GM19043 (cell line): ENCODE measurements around the gene PTPRC.
A peak's percentile ranks its signal among the peaks of the same experiment; 100 is the strongest.

Experiments
- ATAC-seq: cut with Tn5 transposase; IDR thresholded peaks from one replicate; pipeline ENCODE4 v1.9.1; 2021; ENCODE audit warnings: low read depth; ENCODE audit not compliant: unreplicated experiment

Gene PTPRC

DNA sequence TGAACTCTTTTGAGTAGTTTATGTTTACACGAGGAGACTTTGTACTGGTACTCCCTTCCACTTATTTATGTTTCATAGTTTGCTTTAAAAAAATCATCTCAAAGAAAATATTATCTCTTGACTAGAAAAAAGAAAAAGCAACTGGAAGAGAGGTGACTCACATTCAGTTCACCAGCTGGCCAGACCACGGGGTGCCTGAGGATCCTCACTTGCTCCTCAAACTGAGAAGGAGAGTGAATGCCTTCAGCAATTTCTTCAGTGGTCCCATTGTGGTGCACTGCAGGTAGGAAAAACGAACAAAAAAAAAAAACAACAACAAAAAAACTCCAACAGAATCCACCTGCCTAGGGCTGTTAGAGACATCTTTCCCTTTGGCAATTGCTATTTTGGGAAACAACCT lies 102.9 kb downstream of the PTPRC start:
- no peak for ATAC-seq

DNA sequence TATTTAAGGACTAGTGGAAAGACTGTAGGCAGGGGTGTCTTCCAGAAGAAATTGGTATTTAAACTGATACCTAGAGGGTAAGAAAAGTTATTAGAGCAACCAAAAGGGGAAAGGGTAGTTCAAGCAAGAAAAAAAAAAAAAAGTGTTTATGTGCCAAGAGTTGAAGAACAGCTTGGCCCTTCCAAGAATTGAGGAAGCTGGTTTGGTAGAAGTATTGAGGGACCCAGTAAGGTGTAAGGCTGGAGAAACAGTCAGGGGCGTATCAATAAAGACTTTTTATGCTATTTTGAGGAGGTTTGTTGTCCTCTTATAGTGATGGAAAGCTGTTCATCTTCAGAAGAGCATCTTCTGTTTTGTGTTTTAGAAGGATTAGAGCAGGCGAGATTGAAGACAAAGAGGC lies 108.3 kb downstream of the PTPRC start:
- ATAC-seq = no peak

DNA sequence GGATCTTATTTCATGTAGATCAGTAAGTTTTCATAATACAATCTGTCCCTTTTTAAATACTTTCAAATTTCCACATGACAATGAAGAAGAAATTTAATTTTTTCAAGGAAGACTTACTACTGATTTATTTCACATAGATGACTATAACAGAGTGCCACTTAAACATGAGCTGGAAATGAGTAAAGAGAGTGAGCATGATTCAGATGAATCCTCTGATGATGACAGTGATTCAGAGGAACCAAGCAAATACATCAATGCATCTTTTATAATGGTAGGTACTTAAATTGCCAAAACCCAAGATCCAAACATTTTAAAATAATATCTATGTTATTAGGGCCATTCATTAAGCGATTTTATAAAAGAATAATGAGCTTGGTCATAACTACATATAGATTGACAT lies 110.4 kb downstream of the PTPRC start:
- ATAC-seq = no peak

DNA sequence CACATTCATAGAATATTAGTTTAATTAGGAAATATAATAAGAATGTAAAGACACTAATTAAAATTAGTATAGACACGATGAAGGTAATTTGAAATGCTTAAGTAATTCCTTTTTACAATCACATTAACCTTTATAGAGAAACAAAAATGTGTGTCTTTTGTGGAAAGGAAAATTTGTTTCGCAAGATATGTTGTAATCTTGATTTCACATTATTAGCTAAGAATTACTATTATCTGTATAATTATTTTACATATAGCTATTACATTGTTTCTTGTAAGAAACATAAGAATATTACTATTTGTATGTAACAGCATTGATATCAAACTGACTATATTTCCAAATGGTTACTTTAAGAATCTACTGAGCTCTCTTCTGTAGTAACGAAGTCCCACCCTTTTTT lies 111.2 kb downstream of the PTPRC start:
- no peak for ATAC-seq

DNA sequence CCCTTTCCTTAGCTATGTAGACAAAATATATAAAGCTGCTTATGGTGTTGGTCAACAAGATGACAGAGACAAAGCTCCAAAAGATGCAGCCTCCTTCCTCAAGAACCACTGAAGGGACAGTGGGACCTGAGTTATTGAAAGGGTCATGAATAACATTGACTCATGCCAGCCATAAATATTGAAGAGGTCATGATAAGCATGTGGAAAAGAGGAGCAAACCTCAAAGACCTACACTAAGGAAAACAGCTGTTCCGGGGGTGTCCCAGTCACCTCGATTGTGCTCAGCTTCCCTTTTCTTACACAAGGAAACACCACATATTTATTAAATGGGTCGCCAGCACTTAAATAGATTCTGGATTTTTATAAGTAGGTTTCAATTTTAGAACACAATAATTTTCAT lies 112.9 kb downstream of the PTPRC start:
- no peak for ATAC-seq

DNA sequence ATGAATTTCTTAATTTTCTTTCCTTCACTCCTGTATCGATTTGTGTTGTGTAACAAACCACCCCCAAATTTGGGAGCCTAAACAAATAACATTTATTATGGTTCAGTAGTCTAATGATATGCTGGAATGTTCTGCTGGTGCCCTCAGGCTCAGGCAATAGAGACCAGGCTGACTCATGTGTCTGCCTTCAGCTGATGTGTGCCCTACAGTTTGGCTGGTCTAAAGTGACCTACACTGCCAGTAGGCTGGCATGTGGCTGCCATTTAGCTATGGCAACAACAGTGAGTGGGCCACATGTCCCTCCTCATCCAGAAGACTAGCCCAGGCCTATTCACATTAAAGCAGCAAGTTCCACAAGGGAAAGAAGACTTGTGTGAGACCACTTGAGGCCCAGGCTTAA lies 115.8 kb downstream of the PTPRC start:
- no peak for ATAC-seq

DNA sequence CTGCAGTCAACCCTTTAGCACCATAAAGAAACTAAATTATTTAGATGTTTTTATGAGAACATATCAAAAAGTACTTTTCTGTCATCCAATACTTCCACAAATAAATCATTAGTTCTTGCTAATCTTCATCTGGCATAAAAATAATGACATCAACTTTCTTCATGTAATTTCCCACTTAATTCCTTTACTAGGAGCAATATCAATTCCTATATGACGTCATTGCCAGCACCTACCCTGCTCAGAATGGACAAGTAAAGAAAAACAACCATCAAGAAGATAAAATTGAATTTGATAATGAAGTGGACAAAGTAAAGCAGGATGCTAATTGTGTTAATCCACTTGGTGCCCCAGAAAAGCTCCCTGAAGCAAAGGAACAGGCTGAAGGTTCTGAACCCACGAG lies 116.9 kb downstream of the PTPRC start:
- ATAC-seq = no peak

DNA sequence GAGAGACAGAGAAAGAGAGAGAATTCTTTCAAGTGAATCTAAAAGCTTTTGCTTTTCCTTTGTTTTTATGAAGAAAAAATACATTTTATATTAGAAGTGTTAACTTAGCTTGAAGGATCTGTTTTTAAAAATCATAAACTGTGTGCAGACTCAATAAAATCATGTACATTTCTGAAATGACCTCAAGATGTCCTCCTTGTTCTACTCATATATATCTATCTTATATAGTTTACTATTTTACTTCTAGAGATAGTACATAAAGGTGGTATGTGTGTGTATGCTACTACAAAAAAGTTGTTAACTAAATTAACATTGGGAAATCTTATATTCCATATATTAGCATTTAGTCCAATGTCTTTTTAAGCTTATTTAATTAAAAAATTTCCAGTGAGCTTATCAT lies 117.6 kb downstream of the PTPRC start:
- no peak for ATAC-seq

DNA sequence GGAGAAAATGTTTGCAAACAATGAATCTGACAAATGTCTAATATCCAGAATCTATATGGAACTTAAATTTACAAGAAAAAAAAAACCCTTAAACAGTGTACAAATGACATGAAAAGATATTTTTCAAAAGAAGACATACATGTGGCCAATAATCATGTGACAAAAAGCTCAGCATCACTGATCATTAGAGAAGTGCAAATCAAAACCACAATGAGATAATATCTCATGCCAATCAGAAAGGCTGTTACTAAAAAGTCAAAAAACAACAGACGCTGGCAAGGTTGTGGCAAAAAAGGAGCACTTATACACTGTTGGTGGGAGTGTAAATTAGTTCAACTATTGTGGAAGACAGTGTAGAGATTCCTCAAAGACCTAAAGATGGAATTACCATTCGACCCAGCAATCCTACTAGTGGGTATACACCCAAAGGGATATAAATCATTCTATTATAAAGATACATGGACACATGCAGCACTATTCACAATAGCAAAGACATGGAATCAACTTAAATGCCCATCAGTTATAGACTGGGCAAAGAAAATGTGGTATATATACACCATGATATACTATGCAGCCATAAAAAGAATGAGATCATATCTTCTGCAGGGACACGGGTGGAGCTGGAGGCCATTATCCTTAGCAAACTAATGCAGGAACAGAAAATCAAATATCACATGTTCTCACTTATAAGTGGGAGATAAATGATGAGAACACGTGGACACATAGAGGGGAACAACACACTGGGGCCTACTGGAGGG lies 123.2 kb downstream of the PTPRC start:
- no peak for ATAC-seq

DNA sequence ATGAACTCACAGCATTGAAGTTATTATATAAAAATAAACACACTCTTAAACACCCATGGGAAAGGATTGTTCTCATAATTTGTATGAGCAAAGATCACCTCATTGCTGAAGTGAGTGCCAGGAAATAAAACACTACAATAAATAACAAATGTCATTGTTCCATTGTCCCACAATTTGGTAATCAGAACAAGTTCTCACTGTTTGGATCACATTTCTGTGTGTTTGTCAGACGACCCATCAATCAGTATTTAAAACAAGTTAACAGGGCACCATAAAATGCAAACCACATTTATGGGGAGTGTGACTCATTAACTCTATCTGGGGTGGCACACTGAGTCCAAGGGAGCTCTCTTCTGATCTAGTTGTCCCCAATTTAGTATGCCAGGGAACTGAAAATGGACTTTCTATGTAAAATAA lies 124.5 kb downstream of the PTPRC start:
- no peak for ATAC-seq

DNA sequence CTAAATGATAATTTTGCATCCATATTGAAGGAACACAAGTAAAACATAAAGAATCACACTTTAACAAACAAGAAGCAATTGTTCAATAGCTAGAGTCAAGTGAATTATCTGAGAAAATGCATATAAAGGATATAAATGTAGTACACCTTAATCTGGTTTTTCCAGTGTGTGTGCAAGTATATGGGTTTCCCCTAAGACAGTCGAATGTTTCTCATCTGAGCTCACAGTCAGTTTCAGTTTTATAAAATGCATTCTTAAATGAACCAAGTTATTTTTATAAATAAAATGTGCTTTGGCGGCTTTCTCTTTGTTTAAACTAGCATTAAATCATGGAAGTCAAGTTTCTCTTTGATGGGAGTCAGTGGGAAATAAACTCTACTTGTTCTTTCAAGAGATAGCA lies 125.9 kb downstream of the PTPRC start:
- ATAC-seq = no peak

DNA sequence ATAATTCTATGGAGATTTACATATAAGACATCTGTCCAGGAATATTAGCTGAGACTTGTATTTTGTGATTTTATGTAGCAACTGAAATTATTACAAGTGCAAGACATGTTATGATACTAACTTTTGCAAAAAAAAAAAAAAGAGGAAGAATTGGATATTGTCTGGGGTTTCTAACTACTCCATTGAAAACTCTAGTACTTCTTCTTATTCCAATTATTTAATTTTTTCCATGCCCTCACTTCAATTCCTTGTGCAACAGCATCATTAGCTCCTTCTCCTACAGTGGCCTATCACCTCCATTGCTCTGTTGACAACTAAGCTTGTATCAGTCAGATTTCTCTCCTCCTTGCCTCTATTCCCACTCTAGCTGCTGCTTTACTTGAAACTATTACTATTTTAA lies 126.6 kb downstream of the PTPRC start:
- ATAC-seq = no peak

DNA sequence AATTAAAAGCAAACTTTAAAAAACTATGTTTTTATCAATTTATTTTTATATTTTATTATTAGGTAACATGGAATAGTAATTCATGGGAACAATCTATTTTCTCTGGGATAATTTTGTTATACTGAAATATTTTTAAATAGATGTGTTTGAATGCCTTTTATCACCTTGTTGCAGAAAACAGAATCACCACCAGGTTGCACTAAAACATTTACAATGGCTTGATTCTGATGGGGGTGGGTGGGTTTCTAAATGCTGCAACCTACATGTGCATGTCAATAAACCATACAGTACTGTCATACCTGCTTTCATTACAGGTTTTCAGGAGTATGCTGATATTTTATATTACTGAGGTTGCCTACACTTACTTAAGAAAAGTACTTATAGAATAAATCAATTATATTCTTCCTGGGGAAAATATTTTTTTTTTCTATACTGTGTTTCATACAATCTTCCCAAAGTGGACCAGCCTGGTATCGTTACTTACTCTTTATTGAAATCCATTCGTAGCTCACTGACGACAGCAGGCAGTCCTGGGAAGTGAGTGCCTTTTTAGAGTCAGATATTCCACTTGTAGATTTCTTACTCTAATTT lies 132.8 kb downstream of the PTPRC start:
- peak; percentile 50 for ATAC-seq

DNA sequence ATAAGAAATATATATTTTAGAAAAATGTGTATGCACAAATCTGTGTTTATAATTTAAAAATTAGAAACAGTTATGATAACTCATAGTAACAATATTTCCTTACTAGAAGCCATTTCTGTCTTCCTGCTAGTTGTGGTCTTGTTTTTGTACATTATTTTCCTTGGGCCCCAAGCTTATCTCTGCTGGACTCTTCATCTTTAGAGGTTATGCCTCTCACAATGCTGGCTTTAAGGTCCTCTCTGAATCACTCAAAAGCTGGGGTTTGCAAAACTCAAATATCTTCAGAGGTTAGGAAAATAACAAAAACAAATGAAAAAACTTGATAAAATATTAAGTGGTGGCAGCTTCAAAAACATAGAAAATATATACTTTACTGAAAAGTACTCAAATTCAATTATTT lies 133.8 kb downstream of the PTPRC start:
- ATAC-seq = no peak

DNA sequence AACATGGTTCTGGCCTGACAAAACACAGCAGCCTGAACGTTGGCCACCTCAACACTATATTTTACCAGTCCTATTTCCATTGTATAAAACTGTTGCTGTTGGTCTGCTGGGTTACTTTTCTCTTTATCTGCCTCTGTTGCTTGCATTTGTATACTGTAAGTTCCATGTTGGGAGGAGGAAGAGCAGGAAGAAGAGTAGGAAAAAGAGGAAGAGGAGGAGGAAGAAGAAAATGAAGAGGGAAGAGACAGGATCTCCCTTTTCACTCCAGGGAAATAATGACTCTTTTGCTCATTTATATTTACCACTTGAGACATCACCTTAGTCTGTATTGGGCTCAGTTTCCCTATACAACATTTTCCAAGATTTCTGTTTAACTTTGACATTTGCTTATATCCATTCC lies 134.2 kb downstream of the PTPRC start:
- no peak for ATAC-seq

DNA sequence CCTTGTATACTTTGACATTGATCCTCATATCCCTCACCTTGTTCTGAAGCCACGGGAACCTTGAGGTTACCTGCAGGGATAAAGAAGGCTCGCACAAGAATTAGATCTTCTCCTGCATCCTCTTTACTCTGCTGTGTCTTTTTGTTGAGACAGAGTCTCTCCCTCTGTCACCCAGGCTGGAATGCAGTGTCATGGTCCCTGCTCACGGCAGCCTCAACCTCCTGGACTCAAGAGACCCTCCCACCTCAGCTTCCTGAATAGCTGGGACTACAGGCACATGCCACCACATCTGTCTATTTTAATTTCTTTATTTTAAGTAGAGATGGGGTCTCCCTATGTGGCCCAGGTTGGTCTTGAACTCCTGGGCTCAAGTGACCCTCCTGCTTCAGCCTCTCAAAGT lies 134.7 kb downstream of the PTPRC start:
- ATAC-seq = no peak

DNA sequence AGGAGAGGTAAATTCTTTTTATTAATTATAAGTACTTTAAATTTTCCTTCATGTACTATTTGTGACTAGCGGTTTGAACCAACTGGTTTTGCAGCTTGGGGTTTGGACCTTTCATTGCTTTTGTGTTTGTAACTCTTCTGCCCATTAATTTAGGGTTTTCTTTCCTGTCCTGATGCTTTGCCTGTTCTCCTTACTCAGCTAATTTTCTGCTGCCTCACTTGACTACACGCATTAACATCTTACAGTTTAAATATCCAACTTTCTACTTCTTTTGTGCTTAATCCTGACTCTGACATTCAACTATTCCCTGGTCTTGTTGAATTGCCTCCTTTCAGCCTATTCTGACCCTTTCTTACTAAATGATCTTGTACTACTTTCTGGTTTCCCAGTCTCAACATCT lies 135.6 kb downstream of the PTPRC start:
- no peak for ATAC-seq

DNA sequence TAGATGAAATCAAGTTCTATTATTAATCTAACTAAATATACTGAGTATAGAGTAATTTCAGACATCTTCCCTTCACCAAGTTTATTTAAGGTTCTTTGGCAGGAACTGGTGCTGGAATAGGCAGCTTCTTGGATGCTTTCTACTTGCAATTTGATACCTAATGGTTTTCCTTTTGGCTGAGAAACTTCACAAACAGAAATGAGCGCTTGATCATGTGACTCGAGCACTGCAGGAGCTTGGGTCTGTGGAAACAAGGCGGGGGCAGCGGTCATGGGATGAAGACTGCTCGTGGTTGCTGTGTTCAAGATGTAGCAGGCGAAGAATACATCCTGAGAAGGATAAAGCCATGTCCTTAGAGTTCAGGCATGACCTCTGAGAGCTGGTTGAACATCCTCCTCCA lies 136.8 kb downstream of the PTPRC start:
- ATAC-seq = no peak

DNA sequence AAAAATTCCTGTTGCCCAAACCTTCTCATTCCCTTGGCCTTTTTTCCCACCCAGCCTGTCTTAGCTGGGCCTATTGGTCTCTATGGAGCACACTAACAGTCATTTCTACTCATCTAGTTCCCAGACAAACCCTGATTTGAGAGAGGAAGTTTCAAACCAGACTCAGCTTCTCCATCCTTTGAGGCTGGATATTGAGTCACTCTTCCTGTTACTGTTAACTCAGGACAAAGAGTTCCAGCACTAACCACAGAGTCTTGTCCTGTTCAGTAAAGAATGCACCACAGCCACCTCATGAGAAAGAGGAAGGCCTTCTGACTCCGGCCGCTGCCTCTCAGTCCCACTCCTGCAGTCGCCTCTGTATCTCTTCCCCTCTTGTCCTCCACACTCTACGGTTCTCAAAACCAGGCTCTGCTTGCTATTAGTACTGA lies 137.8 kb downstream of the PTPRC start:
- no peak for ATAC-seq

DNA sequence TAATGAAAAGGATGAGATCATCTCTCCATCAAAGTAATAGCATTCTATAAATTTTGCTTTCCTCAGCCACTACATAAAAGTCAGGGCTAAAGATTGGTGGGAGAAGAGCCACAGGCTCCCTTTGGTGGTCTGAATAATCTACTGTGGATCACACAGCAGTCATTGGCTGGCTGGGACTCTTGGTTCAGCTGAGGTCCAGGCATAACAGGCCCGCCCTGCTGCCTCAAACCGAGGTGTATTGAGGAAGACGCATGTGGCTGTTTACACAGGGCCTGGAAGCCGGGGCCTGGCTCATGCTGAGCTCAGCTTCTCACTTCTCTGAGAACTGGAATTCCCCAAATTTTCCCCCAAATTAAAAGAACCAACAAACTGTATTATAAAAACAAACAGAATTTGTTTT lies 139.2 kb downstream of the PTPRC start:
- ATAC-seq = no peak

DNA sequence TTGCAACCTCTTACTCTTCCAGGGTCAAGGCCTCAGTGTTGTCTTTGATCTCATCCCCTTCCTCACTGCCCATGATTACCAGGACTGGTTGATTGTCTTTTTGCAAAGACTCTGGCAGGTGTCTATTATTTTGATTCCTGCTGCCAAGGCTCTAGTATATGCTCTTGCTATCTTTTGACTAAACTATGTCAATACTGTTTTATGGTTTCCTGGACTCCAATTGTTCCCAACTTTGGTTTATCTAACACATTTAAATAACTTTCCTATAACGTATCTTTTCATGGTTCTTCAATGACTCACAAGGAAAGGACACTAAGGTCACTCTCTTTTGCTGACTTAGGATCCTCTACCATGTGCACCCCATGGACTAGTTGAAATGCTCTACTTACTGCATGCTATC lies 141.5 kb downstream of the PTPRC start:
- ATAC-seq = no peak

DNA sequence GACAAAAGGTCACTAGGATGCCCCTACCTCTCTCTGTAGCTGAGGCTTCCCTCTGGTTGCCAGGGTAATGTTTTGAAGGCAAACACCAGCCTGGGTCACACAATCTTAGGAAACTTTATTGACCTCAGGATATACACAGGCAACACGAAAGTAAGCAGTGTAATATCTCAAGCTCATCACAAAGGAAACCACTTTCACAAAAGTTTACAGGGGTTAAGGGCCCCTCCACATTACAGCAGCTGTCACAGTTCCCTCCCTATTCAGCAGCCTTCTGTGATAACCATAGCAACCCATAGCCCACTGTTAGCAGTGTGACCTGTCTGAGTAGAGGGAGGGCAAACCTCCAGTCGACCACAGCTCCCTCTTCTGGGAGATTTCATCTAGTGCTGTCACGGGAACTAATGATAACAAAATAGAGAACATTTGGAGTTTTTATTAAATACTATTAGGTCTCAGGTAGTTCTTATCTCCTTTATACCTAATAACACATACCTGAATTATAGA lies 149.8 kb downstream of the PTPRC start:
- ATAC-seq = peak; percentile 92
